HG02571 (cell line): ENCODE measurements around the gene CD226.
A peak's percentile ranks its signal among the peaks of the same experiment; 100 is the strongest.
"Not testable (repeated sequence)": the region's sequence is repeated elsewhere in the genome, so short reads cannot be mapped to it uniquely, and the experiment has no call there.

Experiments used
- ATAC-seq: cut with Tn5 transposase; IDR thresholded peaks from one replicate; pipeline ENCODE4 v1.9.1; 2021; ENCODE audit warnings: mild to moderate bottlenecking, moderate library complexity; ENCODE audit not compliant: unreplicated experiment

CD226 gene

GRCh38 chr18:69947361-69948133, at the start of gene CD226:
Gene CD226 (minus strand): TSS chr18:69947873. CDS start chr18:69947406, 467 bp downstream.
- peak; percentile 47 for ATAC-seq

GRCh38 chr18:69996951-69997798, 49.5 kb upstream of the CD226 start:
- ATAC-seq, result no peak

- no peak for ATAC-seq
These were observed 48.7 kb upstream of the CD226 start for GRCh38 chr18:69996417-69996816.

- no peak for ATAC-seq
These were observed 48.1 kb upstream of the CD226 start for GRCh38 chr18:69995774-69996173.

- no peak for ATAC-seq
These were observed 45.1 kb upstream of the CD226 start for GRCh38 chr18:69992776-69993175.

- ATAC-seq, result no peak
These were observed 40.2 kb upstream of the CD226 start for GRCh38 chr18:69987870-69988269.

DNA sequence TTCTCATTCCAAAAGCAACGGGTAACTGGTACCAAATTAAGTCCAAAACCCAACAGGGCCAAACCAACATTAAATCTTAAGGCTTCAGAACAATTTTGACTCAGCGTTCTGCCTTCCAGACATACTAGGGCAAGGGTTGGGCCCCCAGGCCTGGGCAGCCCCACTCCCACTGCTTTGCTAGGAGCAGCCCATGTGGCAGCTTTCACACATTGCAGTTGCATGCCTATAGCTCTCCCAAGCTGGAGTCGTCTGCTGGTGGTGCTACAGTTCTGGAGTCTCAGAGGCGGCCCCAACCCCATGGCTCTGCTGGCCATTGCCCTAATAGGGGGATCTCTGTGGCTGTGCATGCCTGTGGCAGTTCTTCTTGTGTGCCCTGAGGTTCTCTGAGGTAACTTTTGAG, 37.6 kb upstream of the CD226 start:
- no peak for ATAC-seq

GRCh38 chr18:69982417-69982816, 34.7 kb upstream of the CD226 start:
- no peak for ATAC-seq

DNA sequence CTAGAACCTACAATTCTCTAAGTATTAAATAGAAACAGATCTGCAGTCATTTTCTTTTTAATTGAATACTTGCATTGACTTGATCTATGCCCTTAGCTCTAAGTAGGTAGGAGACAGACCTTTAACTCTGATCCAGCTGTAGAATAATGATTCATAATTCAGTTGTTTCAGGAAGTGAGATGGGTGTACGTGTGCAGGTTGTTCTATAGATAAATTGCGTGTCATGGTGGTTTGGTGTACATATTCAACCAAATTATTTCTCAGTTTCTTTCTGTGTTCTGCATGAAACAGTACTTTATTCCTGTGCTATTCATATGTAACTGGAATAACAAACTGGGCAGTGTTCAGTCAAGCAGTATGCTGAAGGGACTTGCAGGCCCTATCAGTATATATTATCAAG, 34.3 kb upstream of the CD226 start:
- no peak for ATAC-seq

- no peak for ATAC-seq
These were observed 33.5 kb upstream of the CD226 start for GRCh38 chr18:69980982-69981804.

GRCh38 chr18:69980509-69980908, 32.8 kb upstream of the CD226 start:
- no peak for ATAC-seq

DNA sequence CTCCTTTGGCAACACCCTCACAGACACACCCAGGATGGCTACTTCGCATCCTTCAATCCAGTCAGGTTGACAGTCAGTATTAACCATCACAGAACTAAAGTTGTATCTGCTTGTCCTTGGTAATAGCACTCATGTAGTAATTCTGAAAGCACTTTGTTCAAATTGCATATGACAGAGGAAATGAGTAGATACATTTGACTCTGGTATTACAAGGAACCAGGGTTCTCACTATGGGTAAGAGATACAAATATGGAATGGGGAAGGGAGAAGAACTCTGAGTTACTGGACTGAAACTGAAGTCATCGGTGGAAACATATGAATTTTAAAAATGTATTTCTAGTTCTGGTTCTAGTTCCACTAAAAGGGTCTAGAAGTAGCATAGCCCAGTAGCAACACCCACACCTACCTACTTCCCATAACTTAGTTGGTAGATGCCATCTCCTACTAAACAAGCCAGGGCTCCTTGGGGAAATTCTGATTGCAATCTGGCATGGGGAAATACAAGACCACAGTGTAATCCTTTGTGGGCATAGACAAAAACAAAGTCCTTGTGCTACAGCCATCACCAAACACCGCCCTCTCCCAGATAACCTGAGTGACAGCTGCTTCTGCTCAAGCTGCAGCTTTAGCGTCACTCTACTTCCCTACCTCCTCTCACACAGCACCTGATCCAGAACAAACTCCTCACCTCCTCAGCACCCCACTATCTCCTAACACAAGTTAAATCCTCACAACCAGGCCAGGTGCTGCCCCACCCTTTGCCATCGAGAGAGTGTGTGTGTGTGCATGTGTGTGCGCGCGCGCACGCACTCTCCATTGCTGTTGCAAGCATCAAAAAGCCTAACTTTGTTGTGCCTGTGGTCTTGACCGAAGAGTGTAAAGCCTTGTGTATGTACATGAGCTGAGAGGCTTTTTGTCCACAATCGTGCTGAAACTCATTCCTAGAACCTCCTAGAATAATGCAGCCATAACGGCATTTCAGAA, 31.4 kb upstream of the CD226 start:
- ATAC-seq, result peak; percentile 58

- not testable (repeated sequence) for ATAC-seq
These were observed 27.6 kb upstream of the CD226 start for GRCh38 chr18:69975294-69975693.

DNA sequence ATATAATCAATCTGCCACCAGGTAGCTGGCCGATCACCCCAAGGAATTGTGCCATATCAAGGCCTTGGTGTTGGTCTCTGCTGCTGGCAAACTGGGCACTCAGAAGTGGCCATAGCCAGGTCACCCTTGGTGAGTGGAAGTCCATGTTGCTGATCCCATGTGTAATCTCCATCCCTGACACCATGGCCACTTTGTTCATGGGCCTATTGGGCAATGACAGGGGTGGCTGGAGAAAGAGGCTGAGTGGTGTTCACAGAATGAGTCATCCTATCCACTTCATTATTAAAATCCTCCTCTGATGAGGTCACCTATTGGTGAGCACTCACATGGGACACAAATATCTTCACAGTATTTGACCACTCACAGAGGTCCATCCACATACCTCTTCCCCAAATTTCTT, 26.7 kb upstream of the CD226 start:
- no peak for ATAC-seq

DNA sequence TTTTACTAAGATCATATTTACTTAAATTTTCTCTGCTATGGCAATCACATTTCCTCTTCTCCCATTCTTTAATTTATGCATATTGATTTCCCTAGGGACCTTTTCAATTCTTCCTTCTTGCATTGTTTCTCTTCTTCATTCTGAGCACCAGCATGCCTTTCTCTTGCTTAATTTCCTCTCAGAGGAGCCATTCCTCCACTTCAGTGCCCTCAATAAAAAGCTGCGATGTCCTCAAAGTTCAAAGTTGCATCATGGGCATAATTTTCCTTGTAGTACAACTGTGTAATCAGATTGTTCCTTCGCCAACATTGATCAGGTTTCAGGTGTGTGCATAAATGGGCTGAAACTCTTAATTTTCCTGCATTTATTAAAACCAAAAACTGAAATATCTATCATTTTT, 21.8 kb upstream of the CD226 start:
- no peak for ATAC-seq

DNA sequence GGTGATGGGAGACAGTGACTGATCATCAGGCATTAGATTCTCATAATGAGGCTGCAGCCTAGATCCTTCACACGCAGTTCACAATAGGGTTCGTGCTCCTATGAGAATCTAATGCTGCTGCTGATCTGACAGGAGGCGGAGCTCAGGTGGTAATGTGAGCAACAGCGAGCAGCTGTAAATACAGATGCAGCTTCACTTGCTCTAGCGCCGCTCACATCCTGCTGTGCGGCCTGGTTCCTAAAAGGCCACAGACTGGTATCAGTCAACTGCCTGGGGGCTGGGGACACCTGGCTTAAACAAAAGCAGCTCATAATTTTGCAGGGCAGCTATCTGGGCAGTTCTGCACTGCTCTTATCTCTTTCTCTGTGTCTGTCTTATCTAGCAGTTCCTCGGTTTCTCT, 20.4 kb upstream of the CD226 start:
- no peak for ATAC-seq

- ATAC-seq, result no peak
These were observed 15.5 kb upstream of the CD226 start for GRCh38 chr18:69963196-69963595.

DNA sequence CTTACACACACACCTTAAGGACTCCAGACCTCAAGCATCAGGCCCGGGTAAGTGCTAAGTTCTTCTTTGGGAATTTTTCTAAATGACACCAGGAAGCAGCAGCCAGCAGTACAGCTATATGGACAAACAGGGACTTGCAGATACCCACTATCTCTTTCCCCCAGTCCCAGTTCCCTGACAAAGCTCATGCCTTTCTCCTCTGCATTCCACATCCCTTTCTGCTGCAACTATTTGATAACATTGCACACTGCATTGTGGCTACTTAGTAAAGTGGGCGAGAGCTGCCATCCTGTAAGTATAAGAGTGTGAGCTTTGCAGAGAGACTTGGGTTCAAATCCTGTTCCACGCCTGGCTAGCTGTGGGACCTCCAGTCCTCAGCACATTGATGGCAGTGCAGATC, 14.0 kb upstream of the CD226 start:
- ATAC-seq, result no peak

GRCh38 chr18:69958422-69958821, 10.7 kb upstream of the CD226 start:
- ATAC-seq, result peak; percentile 67

- ATAC-seq, result no peak
These were observed 10.1 kb upstream of the CD226 start for GRCh38 chr18:69957747-69958146.
